Vagina (tissue), 2 donors: ENCODE data around the gene HSPA14.

Source experiments
- CTCF ChIP-seq, 3 experiments: fragments of 450-650 bp in 2 of 3; fragments of 200-600 bp in 1 of 3; sonication (generic) in 1 of 3; IDR thresholded peaks; one replicate each; pipeline ENCODE4 v1.5.1; 2017 to 2019; ENCODE audit warnings: antibody characterized with exemption in 3 of 3, mild to moderate bottlenecking in 2 of 3, moderate library complexity in 2 of 3
- POLR2A ChIP-seq, 2 donors: fragments of 450-650 bp; IDR thresholded peaks; one replicate each; pipeline ENCODE4 v1.6.1; 2017; ENCODE audit warnings: antibody characterized with exemption in 2 of 2, mild to moderate bottlenecking in 2 of 2, moderate library complexity in 2 of 2
- POLR2AphosphoS5 ChIP-seq, 2 donors: sonication (generic); formaldehyde crosslinking; IDR thresholded peaks; one replicate each; pipeline ENCODE4 v1.9.0; 2017; ENCODE audit warnings: antibody characterized with exemption in 2 of 2, mild to moderate bottlenecking in 2 of 2, low read depth in 1 of 2; ENCODE audit not compliant: insufficient read depth in 1 of 2

GRCh38 chr10:14855453-14855852, 17.3 kb downstream of the HSPA14 start:
- TF ChIP-seq POLR2A (IDR thresholded peaks at IDR 0.05) (no peak), CTCF (IDR thresholded peaks at IDR 0.05) (no peak), POLR2AphosphoS5 (IDR thresholded peaks at IDR 0.05; ENCODE audit: insufficient read depth in 1 of 2, low read depth in 1 of 2) (no peak)
